AG04450 (cell line): ENCODE data around the gene KIAA0319L. TPM values are rescaled to one million over a fixed set of nuclear protein-coding genes. Genes with fewer than 3 reads are reported as not detected.

Source experiments
- CTCF ChIA-PET: fragments of 300-600, 350-600 bp; formaldehyde crosslinking; extraction: SDS; loops from one replicate; lab custom pipeline; 2022; ENCODE audit warnings: antibody characterized with exemption, inconsistent platforms; lab: Charles Lee
- POLR2A ChIA-PET: fragments of 350-600 bp; formaldehyde crosslinking; extraction: SDS; loops from one replicate; lab custom pipeline; 2021; ENCODE audit warnings: antibody characterized with exemption, inconsistent platforms; lab: Yijun Ruan, JAX
- DNase-seq: peaks from one replicate; pipeline ENCODE4 v3.0.0-alpha.2; 2011; ENCODE audit warnings: low read depth, low spot score
- H3K27ac ChIP-seq: one replicate; pipeline ENCODE4 v1.5.1; 2012; ENCODE audit warnings: low read depth, low read length, control low read depth
- H3K27me3 ChIP-seq: one replicate; pipeline ENCODE4 v1.6.0; 2012; ENCODE audit warnings: low read length; ENCODE audit not compliant: control insufficient read depth, insufficient read depth
- H3K4me3 ChIP-seq: 2 replicates; pipeline ENCODE4 v1.5.1; 2011; ENCODE audit warnings: mild to moderate bottlenecking, low read depth, low read length, control low read depth
- H3K9me3 ChIP-seq: 2 replicates; pipeline ENCODE4 v1.5.1; 2012; ENCODE audit warnings: low read length; ENCODE audit not compliant: control insufficient read depth, insufficient read depth
- CTCF ChIP-seq: IDR thresholded peaks from 2 replicates; pipeline ENCODE4 v1.5.1; 2011; ENCODE audit warnings: low read depth, low read length, control low read depth, inconsistent platforms
- polyA plus RNA-seq: library from polyadenylated mRNA; depleted of rRNA; stranded (reverse); fragments of >200 nt; gene quantifications from 2 replicates; pipeline ENCODE4 v1.2.3, GENCODE V29; 2011

The KIAA0319L gene
- polyA plus RNA-seq, 1 experiment = 69.5 TPM

- ChIA-PET POLR2A (no interaction called here), CTCF (no interaction called here)
- H3K4me3 ChIP-seq = no peak overlapping the region
- no peaks in the 10 kb centered on the region for H3K27me3 ChIP-seq
- no peak for TF ChIP-seq CTCF
- DNase-seq = no peak
- no peaks in the 10 kb centered on the region for H3K9me3 ChIP-seq
- H3K27ac ChIP-seq = no peak overlapping the region
Measured at GRCh38 chr1:35595684-35596083, 38.5 kb upstream of the KIAA0319L start.

GRCh38 chr1:35594005-35594760 is 37.0 kb upstream of the KIAA0319L start:
- Histone ChIP-seq H3K27me3 (no peaks in the 10 kb centered on the region), H3K4me3 (no peak overlapping the region), H3K27ac (no peak overlapping the region), H3K9me3 (no peaks in the 10 kb centered on the region)
- CTCF ChIA-PET = interaction anchor here (0.6 to 1.4 kb wide), 4 partner anchors 21 to 133 kb away, joined by 4 to 6 read pairs (median 5); partner anchors contain the start of gene TFAP2E
- POLR2A ChIA-PET = no interaction called here
- no peak for TF ChIP-seq CTCF
- DNase-seq = no peak

- ChIA-PET POLR2A (no interaction called here), CTCF (interaction anchor here (0.6 to 1.4 kb wide), 3 partner anchors 20 to 134 kb away, joined by 4 to 6 read pairs (median 5); partner anchors contain the start of gene TFAP2E)
Measured at GRCh38 chr1:35592991-35593769, 36.0 kb upstream of the KIAA0319L start.

GRCh38 chr1:35591211-35591610 is 34.0 kb upstream of the KIAA0319L start:
- ChIA-PET CTCF (no interaction called here), POLR2A (no interaction called here)
- Histone ChIP-seq H3K4me3 (no peak overlapping the region), H3K27ac (no peak overlapping the region), H3K9me3 (no peaks in the 10 kb centered on the region), H3K27me3 (no peaks in the 10 kb centered on the region)
- no peak for DNase-seq
- no peak for TF ChIP-seq CTCF

More at GRCh38 chr1:35592991-35593769, 36.0 kb upstream of the KIAA0319L start:
- H3K27me3 ChIP-seq = no peaks in the 10 kb centered on the region
- no peak overlapping the region for H3K4me3 ChIP-seq
- DNase-seq = no peak
- H3K9me3 ChIP-seq = no peaks in the 10 kb centered on the region
- TF ChIP-seq CTCF = no peak
- no peak overlapping the region for H3K27ac ChIP-seq
